SK-N-SH (cell line): ENCODE data around the gene TP63. TPM values are rescaled to one million over a fixed set of nuclear protein-coding genes. Genes with fewer than 3 reads are reported as not detected.

Experiments used
- CTCF ChIA-PET: fragments of 300-600, 350-600 bp; formaldehyde crosslinking; extraction: SDS; loops from one replicate; lab custom pipeline; 2021; lab: Yijun Ruan, JAX
- POLR2A ChIA-PET: fragments of 350-600 bp; sonication (Branson Sonifier 250); formaldehyde crosslinking; extraction: SDS; loops from one replicate; lab custom pipeline; 2020; ENCODE audit warnings: antibody characterized with exemption, inconsistent platforms; lab: Yijun Ruan, JAX
- DNase-seq: peaks from one replicate; pipeline ENCODE4 v3.0.0; 2012
- H2AFZ ChIP-seq: fragments of 200-600 bp; sonication (generic); 2 replicates; pipeline ENCODE4 v1.8.1; 2016; ENCODE audit warnings: antibody characterized with exemption, mild to moderate bottlenecking, low read depth
- H3F3A ChIP-seq: fragments of 200-600 bp; sonication (generic); replicated peaks from 2 replicates; pipeline ENCODE3; 2016; ENCODE audit warnings: antibody characterized with exemption, mild to moderate bottlenecking; ENCODE audit not compliant: insufficient read depth
- H3K27ac ChIP-seq, 2 experiments: fragments of 200-500 bp in 1 of 2; fragments of 200-600 bp in 1 of 2; sonication (Bioruptor generic) in 1 of 2; sonication (generic), shearing (Covaris generic) in 1 of 2; 2 replicates each; pipeline versions ENCODE4 v1.5.1 to v1.6.1; 2014 to 2016; ENCODE audit warnings: low read depth in 2 of 2, inconsistent platforms in 1 of 2, low read length in 1 of 2, mild to moderate bottlenecking in 1 of 2, mixed read lengths in 1 of 2
- H3K27me3 ChIP-seq: fragments of 200-600 bp; sonication (generic), shearing (Covaris generic); 2 replicates; pipeline ENCODE4 v1.6.1; 2016; ENCODE audit warnings: mixed run types; ENCODE audit not compliant: insufficient read depth
- H3K36me3 ChIP-seq, 2 experiments: fragments of 200-500 bp in 1 of 2; fragments of 200-600 bp in 1 of 2; sonication (Bioruptor generic) in 1 of 2; sonication (generic) in 1 of 2; replicated peaks in 1 of 2; 2 replicates each; pipeline versions ENCODE3 to v1.5.1; 2014 to 2016; ENCODE audit warnings: low read length in 1 of 2, mild to moderate bottlenecking in 1 of 2; ENCODE audit not compliant: insufficient read depth in 2 of 2, control insufficient read depth in 1 of 2
- H3K4me1 ChIP-seq, 2 experiments: fragments of 200-500 bp in 1 of 2; fragments of 200-600 bp in 1 of 2; sonication (Bioruptor generic) in 1 of 2; sonication (generic), shearing (Covaris generic) in 1 of 2; 2 replicates each; pipeline versions ENCODE4 v1.5.1 to v1.6.1; 2014 to 2016; ENCODE audit warnings: low read depth in 1 of 2, low read length in 1 of 2, mixed run types in 1 of 2; ENCODE audit not compliant: insufficient read depth in 2 of 2, control insufficient read depth in 1 of 2
- H3K4me2 ChIP-seq: fragments of 200-600 bp; sonication (generic), shearing (Covaris generic); 2 replicates; pipeline ENCODE4 v1.6.1; 2017; ENCODE audit warnings: mixed run types
- H3K4me3 ChIP-seq, 2 experiments: fragments of 200-500 bp in 1 of 2; fragments of 200-600 bp in 1 of 2; sonication (Bioruptor generic) in 1 of 2; sonication (generic), shearing (Covaris generic) in 1 of 2; 2 replicates each; pipeline versions ENCODE4 v1.5.1 to v1.8.1; 2014 to 2016; ENCODE audit warnings: low read depth in 2 of 2, inconsistent platforms in 1 of 2, low read length in 1 of 2, mild to moderate bottlenecking in 1 of 2, mixed read lengths in 1 of 2, moderate library complexity in 1 of 2
- H3K79me2 ChIP-seq: fragments of 200-600 bp; sonication (generic); 2 replicates; pipeline ENCODE4 v1.8.1; 2017; ENCODE audit warnings: mild to moderate bottlenecking; ENCODE audit not compliant: insufficient read depth
- H3K9ac ChIP-seq: fragments of 200-600 bp; sonication (generic); 2 replicates; pipeline ENCODE4 v1.6.1; 2017; ENCODE audit warnings: mixed run types
- H3K9me2 ChIP-seq: fragments of 200-600 bp; sonication (generic); 2 replicates; pipeline ENCODE4 v1.6.1; 2017; ENCODE audit warnings: mixed run types
- H3K9me3 ChIP-seq: fragments of 200-600 bp; sonication (generic); 2 replicates; pipeline ENCODE4 v1.6.1; 2017; ENCODE audit warnings: mixed run types, mild to moderate bottlenecking, moderate library complexity
- H4K20me1 ChIP-seq: fragments of 200-600 bp; sonication (generic); 2 replicates; pipeline ENCODE4 v1.6.1; 2017; ENCODE audit warnings: mild to moderate bottlenecking, mixed run types; ENCODE audit not compliant: insufficient read depth
- CHD2 ChIP-seq: fragments of 150-350 bp; IDR thresholded peaks from 2 replicates; pipeline ENCODE4 v1.6.1; 2018; ENCODE audit warnings: low read length; ENCODE audit not compliant: partially characterized antibody
- ELF1 ChIP-seq: IDR thresholded peaks from 2 replicates; pipeline ENCODE4 v1.4.0; 2012
- FOXJ3 ChIP-seq: sonication (generic); formaldehyde crosslinking; IDR thresholded peaks from 2 replicates; pipeline ENCODE4 v1.5.1; 2020; ENCODE audit warnings: mild to moderate bottlenecking, missing genetic modification reagents
- GATA2 ChIP-seq: sonication (generic); formaldehyde crosslinking; IDR thresholded peaks from 2 replicates; pipeline ENCODE4 v1.5.0; 2020; ENCODE audit warnings: mild to moderate bottlenecking, missing genetic modification reagents
- MEF2A ChIP-seq: IDR thresholded peaks from 2 replicates; pipeline ENCODE4 v1.4.0; 2012; ENCODE audit warnings: low read depth, borderline replicate concordance
- MXI1 ChIP-seq: IDR thresholded peaks from 2 replicates; pipeline ENCODE4 v1.6.1; 2012; ENCODE audit warnings: mild to moderate bottlenecking, low read depth, low read length, improper control_type of control experiment
- NFIC ChIP-seq: IDR thresholded peaks from 2 replicates; pipeline ENCODE4 v1.4.0; 2012; ENCODE audit warnings: borderline replicate concordance
- PBX3 ChIP-seq: IDR thresholded peaks from 2 replicates; pipeline ENCODE4; 2012
- SMC3 ChIP-seq: IDR thresholded peaks from 2 replicates; pipeline ENCODE4 v1.6.1; 2012; ENCODE audit warnings: low read depth, low read length, improper control_type of control experiment
- TCF12 ChIP-seq: IDR thresholded peaks from 2 replicates; pipeline ENCODE4 v1.4.0; 2012
- TEAD4 ChIP-seq: IDR thresholded peaks from 2 replicates; pipeline ENCODE4 v1.4.0; 2012; ENCODE audit warnings: mild to moderate bottlenecking, borderline replicate concordance; ENCODE audit not compliant: insufficient read depth
- YY1 ChIP-seq: IDR thresholded peaks from 2 replicates; pipeline ENCODE4 v1.4.0; 2012; ENCODE audit warnings: low read depth, mild to moderate bottlenecking
- WGBS: methylation state at CpG from one replicate; pipeline ENCODE4 v1.1.6; 2017; ENCODE audit warnings: low lambda C conversion rate; 5-methylcytosine and 5-hydroxymethylcytosine counted together
- polyA plus RNA-seq, 3 experiments: library from polyadenylated mRNA; depleted of rRNA; stranded (reverse); fragments of >200 nt; gene quantifications; 2 replicates each; pipeline ENCODE4 v1.2.3, GENCODE V29; 2012
- TF ChIP-seq, protein P1 (sequence below): IDR thresholded peaks from 2 replicates; pipeline ENCODE4 v1.4.0; 2012; ENCODE audit warnings: low read depth, borderline replicate concordance
- TF ChIP-seq, protein P2 (sequence below): IDR thresholded peaks from 2 replicates; pipeline ENCODE4 v1.4.0; 2012; ENCODE audit warnings: low read depth, borderline replicate concordance

Gene TP63
- polyA plus RNA-seq, 1 of the 3 experiments (the other 2 are of a cell fraction) = not detected

GRCh38 chr3:189584645-189585044, 46.5 kb upstream of the TP63 start (continued):
- TF ChIP-seq PBX3 (no peak), NFIC (no peak), FOXJ3 (CRISPR knock-in tag) (no peak), MEF2A (no peak), CHD2 (no peak), MXI1 (no peak)
- TF ChIP-seq, all 33 proteins: peak for 0

GRCh38 chr3:189586941-189587663, 44.1 kb upstream of the TP63 start:
- WGBS = 17% methylated on average over 7 of the region's 7 CpGs
- ChIA-PET POLR2A (no interaction called here), CTCF (no interaction called here)
- no peak for TF ChIP-seq GATA2 (CRISPR knock-in tag)
- no peak for TF ChIP-seq TCF12
- TF ChIP-seq NFIC = no peak
- no peak for TF ChIP-seq FOXJ3 (CRISPR knock-in tag)
- TF ChIP-seq MEF2A = no peak
- TF ChIP-seq SMC3 = no peak
- H3K4me1 ChIP-seq = peaks cover 0 to 4% of the 10 kb centered on the region in 2 experiments; a peak in 1 of 4 replicates
- no peaks in the 10 kb centered on the region for H3K79me2 ChIP-seq
- H3K9me2 ChIP-seq = no peaks in the 10 kb centered on the region
- H3K4me3 ChIP-seq = no peak overlapping the region
- no peaks in the 10 kb centered on the region for H3K27me3 ChIP-seq
- H2AFZ ChIP-seq = no peak overlapping the region
- H3K36me3 ChIP-seq = no peaks in the 10 kb centered on the region
- DNase-seq = no peak
- H3K9me3 ChIP-seq = no peaks in the 10 kb centered on the region
- no peaks in the 10 kb centered on the region for H4K20me1 ChIP-seq
- H3F3A ChIP-seq = no peaks in the 10 kb centered on the region
- no peak overlapping the region for H3K9ac ChIP-seq
- no peak overlapping the region for H3K27ac ChIP-seq
- H3K4me2 ChIP-seq = no peak overlapping the region

DNA sequence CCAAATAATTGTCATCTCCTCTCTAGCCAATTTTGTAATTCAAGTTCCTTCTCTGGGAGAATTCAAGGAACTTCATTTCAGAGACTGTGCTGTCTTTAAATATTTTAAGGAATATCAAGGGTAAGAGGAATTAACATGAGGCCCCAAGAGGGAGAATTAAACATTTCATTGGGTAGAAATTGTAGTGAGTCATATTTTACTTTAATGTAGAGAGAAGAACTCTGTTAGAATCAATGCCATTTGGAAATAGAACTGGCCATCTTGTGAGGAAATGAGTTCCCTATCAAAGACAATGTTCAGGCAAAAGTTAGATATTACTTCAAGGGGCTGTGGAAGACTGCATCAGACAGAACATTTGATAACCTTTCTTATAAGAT, 43.5 kb upstream of the TP63 start:
- Histone ChIP-seq H4K20me1 (no peaks in the 10 kb centered on the region), H3K27me3 (no peaks in the 10 kb centered on the region), H2AFZ (no peak overlapping the region), H3F3A (no peaks in the 10 kb centered on the region), H3K4me3 (no peak overlapping the region), H3K36me3 (no peaks in the 10 kb centered on the region), H3K9me2 (no peaks in the 10 kb centered on the region), H3K9me3 (no peaks in the 10 kb centered on the region), H3K4me2 (no peak overlapping the region), H3K9ac (no peak overlapping the region), H3K79me2 (no peaks in the 10 kb centered on the region), H3K4me1 (peaks cover 0 to 4% of the 10 kb centered on the region in 2 experiments; a peak in 1 of 4 replicates), H3K27ac (no peak overlapping the region)
- no peak for DNase-seq
- POLR2A ChIA-PET = no interaction called here
- TF ChIP-seq YY1 = no peak
- TF ChIP-seq, protein P1, sequence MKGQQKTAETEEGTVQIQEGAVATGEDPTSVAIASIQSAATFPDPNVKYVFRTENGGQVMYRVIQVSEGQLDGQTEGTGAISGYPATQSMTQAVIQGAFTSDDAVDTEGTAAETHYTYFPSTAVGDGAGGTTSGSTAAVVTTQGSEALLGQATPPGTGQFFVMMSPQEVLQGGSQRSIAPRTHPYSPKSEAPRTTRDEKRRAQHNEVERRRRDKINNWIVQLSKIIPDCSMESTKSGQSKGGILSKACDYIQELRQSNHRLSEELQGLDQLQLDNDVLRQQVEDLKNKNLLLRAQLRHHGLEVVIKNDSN = no peak
- TF ChIP-seq TCF12 = no peak
- TF ChIP-seq, protein P2, sequence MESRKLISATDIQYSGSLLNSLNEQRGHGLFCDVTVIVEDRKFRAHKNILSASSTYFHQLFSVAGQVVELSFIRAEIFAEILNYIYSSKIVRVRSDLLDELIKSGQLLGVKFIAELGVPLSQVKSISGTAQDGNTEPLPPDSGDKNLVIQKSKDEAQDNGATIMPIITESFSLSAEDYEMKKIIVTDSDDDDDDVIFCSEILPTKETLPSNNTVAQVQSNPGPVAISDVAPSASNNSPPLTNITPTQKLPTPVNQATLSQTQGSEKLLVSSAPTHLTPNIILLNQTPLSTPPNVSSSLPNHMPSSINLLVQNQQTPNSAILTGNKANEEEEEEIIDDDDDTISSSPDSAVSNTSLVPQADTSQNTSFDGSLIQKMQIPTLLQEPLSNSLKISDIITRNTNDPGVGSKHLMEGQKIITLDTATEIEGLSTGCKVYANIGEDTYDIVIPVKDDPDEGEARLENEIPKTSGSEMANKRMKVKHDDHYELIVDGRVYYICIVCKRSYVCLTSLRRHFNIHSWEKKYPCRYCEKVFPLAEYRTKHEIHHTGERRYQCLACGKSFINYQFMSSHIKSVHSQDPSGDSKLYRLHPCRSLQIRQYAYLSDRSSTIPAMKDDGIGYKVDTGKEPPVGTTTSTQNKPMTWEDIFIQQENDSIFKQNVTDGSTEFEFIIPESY = no peak
- no peak for TF ChIP-seq TEAD4
- TF ChIP-seq ELF1 = no peak
- CTCF ChIA-PET = no interaction called here
